ENCODE results near the gene FOXD1.

DNA sequence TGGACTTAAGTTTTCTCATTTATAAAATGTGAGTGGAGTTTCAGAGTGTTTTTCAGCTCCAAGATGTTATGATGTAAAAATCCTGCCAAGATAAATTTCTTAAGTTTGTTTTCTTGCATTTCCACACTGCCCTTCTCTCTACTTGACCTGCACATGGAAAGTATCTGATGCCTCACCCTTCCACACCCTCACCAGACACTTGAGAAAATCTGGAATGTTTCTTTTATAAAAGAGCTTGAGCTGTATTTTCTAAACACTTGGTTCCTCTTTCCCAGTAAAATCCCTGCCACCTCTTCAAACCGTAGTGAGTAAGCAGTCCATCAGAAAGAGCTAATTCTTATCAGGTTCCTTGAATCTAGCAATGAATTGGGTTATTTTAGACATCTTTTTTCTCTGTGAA lies 42.9 kb downstream of the FOXD1 start:
- TF ChIP-seq, protein P1, sequence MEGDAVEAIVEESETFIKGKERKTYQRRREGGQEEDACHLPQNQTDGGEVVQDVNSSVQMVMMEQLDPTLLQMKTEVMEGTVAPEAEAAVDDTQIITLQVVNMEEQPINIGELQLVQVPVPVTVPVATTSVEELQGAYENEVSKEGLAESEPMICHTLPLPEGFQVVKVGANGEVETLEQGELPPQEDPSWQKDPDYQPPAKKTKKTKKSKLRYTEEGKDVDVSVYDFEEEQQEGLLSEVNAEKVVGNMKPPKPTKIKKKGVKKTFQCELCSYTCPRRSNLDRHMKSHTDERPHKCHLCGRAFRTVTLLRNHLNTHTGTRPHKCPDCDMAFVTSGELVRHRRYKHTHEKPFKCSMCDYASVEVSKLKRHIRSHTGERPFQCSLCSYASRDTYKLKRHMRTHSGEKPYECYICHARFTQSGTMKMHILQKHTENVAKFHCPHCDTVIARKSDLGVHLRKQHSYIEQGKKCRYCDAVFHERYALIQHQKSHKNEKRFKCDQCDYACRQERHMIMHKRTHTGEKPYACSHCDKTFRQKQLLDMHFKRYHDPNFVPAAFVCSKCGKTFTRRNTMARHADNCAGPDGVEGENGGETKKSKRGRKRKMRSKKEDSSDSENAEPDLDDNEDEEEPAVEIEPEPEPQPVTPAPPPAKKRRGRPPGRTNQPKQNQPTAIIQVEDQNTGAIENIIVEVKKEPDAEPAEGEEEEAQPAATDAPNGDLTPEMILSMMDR (IDR thresholded peaks at IDR 0.05): no peak
- TF ChIP-seq POLR2A (IDR thresholded peaks at IDR 0.05): no peak
